ENCODE measurements around the gene MCM6. TPM values are rescaled to one million over a fixed set of nuclear protein-coding genes. Genes with fewer than 3 reads are reported as not detected.
"Not testable (repeated sequence)": the region's sequence is repeated elsewhere in the genome, so short reads cannot be mapped to it uniquely, and the experiment has no call there.

The MCM6 gene
- total and polyA plus RNA-seq, 3 donors from 2014 or later: 24.6 to 32.3 (median 26.7) TPM

- WGBS, 2 donors: 89% methylated on average over 10 to 18 of the region's 18 CpGs
- Histone ChIP-seq H3K4me3 (no peak overlapping the region), H3K27me3 (no peaks in the 10 kb centered on the region), H3K9me3 (no peaks in the 10 kb centered on the region), H3K27ac (no peak overlapping the region), H3K4me1 (no peaks in the 10 kb centered on the region), H3K36me3 (ENCODE audit: low read depth, missing control alignments) (no peaks in the 10 kb centered on the region)
- DNase-seq: no peak
- TF ChIP-seq POLR2A (IDR thresholded peaks at IDR 0.05) (no peak), CTCF (IDR thresholded peaks at IDR 0.05) (no peak)
- intact Hi-C loops (cut with DNase I; ENCODE audit: low total_unique reads): no loop called here
Measured at GRCh38 chr2:135817466-135817865, 58.8 kb downstream of the MCM6 start.

- 90 to 91% methylated on average over 3 of the region's 3 CpGs for WGBS, 2 donors
- H3K9me3 ChIP-seq: no peaks in the 10 kb centered on the region
- H3K36me3 ChIP-seq (ENCODE audit: low read depth, missing control alignments): no peaks in the 10 kb centered on the region
- TF ChIP-seq CTCF (IDR thresholded peaks at IDR 0.05) (no peak), POLR2A (IDR thresholded peaks at IDR 0.05) (no peak)
- no peaks in the 10 kb centered on the region for H3K27me3 ChIP-seq
- no peak overlapping the region for H3K27ac ChIP-seq
- intact Hi-C loops (cut with DNase I; ENCODE audit: low total_unique reads): no loop called here
- no peak for DNase-seq
- no peak overlapping the region for H3K4me3 ChIP-seq
- no peaks in the 10 kb centered on the region for H3K4me1 ChIP-seq
Measured at GRCh38 chr2:135815269-135815668, 61.0 kb downstream of the MCM6 start.

- whole genome bisulfite sequencing, 2 donors: 85 to 87% methylated on average over 2 of the region's 2 CpGs
- no peaks in the 10 kb centered on the region for H3K27me3 ChIP-seq
- H3K4me1 ChIP-seq: no peaks in the 10 kb centered on the region
- H3K27ac ChIP-seq: no peak overlapping the region
- intact Hi-C loops (cut with DNase I; ENCODE audit: low total_unique reads): no loop called here
- no peak overlapping the region for H3K4me3 ChIP-seq
- H3K36me3 ChIP-seq (ENCODE audit: low read depth, missing control alignments): no peaks in the 10 kb centered on the region
- H3K9me3 ChIP-seq: no peaks in the 10 kb centered on the region
- TF ChIP-seq CTCF (IDR thresholded peaks at IDR 0.05) (no peak), POLR2A (IDR thresholded peaks at IDR 0.05) (no peak)
- DNase-seq: no peak
Measured at GRCh38 chr2:135812907-135813511, 63.2 kb downstream of the MCM6 start.

GRCh38 chr2:135807874-135808273, 68.4 kb downstream of the MCM6 start:
- intact Hi-C loops (cut with DNase I; ENCODE audit: low total_unique reads); H3K27ac ChIP-seq; DNase-seq; H3K9me3 ChIP-seq; H3K27me3 ChIP-seq; H3K4me3 ChIP-seq; H3K36me3 ChIP-seq (ENCODE audit: low read depth, missing control alignments); H3K4me1 ChIP-seq: not testable (repeated sequence)
- 91 to 98% methylated on average over 3 of the region's 3 CpGs for WGBS, 2 donors

GRCh38 chr2:135803278-135803677, 73.0 kb downstream of the MCM6 start:
- DNase-seq: no peak
- intact Hi-C loops (cut with DNase I; ENCODE audit: low total_unique reads): no loop called here
- Histone ChIP-seq H3K27me3 (no peaks in the 10 kb centered on the region), H3K36me3 (ENCODE audit: low read depth, missing control alignments) (no peaks in the 10 kb centered on the region), H3K4me1 (no peaks in the 10 kb centered on the region), H3K9me3 (no peaks in the 10 kb centered on the region), H3K27ac (no peak overlapping the region), H3K4me3 (no peak overlapping the region)
- 62 to 76% methylated on average over 2 of the region's 2 CpGs for WGBS, 2 donors
- TF ChIP-seq CTCF (IDR thresholded peaks at IDR 0.05): no peak
- no peak for TF ChIP-seq POLR2A (IDR thresholded peaks at IDR 0.05)

Data from testis (tissue), 3 donors.